ENCODE results near the gene FHOD1. TPM values are rescaled to one million over a fixed set of nuclear protein-coding genes. Genes with fewer than 3 reads are reported as not detected.

Gene FHOD1
- total RNA-seq, 1 donor from 2014 or later, result 28.2 TPM

GRCh38 chr16:67258161-67258835, 11.0 kb upstream of the FHOD1 start:
- H3K36me3 Mint-ChIP-seq (ENCODE audit: insufficient read depth), result no peaks in the 10 kb centered on the region
- H3K9me3 Mint-ChIP-seq (ENCODE audit: low read depth), result no peaks in the 10 kb centered on the region
- H3K27ac Mint-ChIP-seq, result no peak overlapping the region
- H3K27me3 Mint-ChIP-seq, result peaks cover 12% of the 10 kb centered on the region
- no peaks in the 10 kb centered on the region for H3K4me1 Mint-ChIP-seq (ENCODE audit: low read depth)
- no peak overlapping the region for H3K4me3 Mint-ChIP-seq (ENCODE audit: low read depth)
- DNase-seq (ENCODE audit: low spot score, unreplicated experiment), result no peak
- no peak for TF ChIP-seq CTCF (IDR thresholded peaks at IDR 0.05; ENCODE audit: unreplicated experiment)

GRCh38 chr16:67257486-67258160, 10.3 kb upstream of the FHOD1 start:
- no peaks in the 10 kb centered on the region for H3K36me3 Mint-ChIP-seq (ENCODE audit: insufficient read depth)
- no peak overlapping the region for H3K4me3 Mint-ChIP-seq (ENCODE audit: low read depth)
- H3K27ac Mint-ChIP-seq, result no peak overlapping the region
- no peaks in the 10 kb centered on the region for H3K9me3 Mint-ChIP-seq (ENCODE audit: low read depth)
- no peak for DNase-seq (ENCODE audit: low spot score, unreplicated experiment)
- no peaks in the 10 kb centered on the region for H3K4me1 Mint-ChIP-seq (ENCODE audit: low read depth)
- peaks cover 8% of the 10 kb centered on the region for H3K27me3 Mint-ChIP-seq
- no peak for TF ChIP-seq CTCF (IDR thresholded peaks at IDR 0.05; ENCODE audit: unreplicated experiment)

GRCh38 chr16:67256701-67257230, 9.5 kb upstream of the FHOD1 start:
- Mint-ChIP-seq H3K4me1 (ENCODE audit: low read depth) (no peaks in the 10 kb centered on the region), H3K9me3 (ENCODE audit: low read depth) (no peaks in the 10 kb centered on the region), H3K36me3 (ENCODE audit: insufficient read depth) (no peaks in the 10 kb centered on the region), H3K27me3 (peaks cover 11% of the 10 kb centered on the region), H3K27ac (no peak overlapping the region), H3K4me3 (ENCODE audit: low read depth) (no peak overlapping the region)
- TF ChIP-seq CTCF (IDR thresholded peaks at IDR 0.05; ENCODE audit: unreplicated experiment), result no peak
- DNase-seq (ENCODE audit: low spot score, unreplicated experiment), result no peak

- H3K27me3 Mint-ChIP-seq, result peaks cover 19% of the 10 kb centered on the region
- H3K4me1 Mint-ChIP-seq (ENCODE audit: low read depth), result no peaks in the 10 kb centered on the region
- H3K9me3 Mint-ChIP-seq (ENCODE audit: low read depth), result no peaks in the 10 kb centered on the region
- DNase-seq (ENCODE audit: low spot score, unreplicated experiment), result no peak
- H3K36me3 Mint-ChIP-seq (ENCODE audit: insufficient read depth), result no peaks in the 10 kb centered on the region
- H3K4me3 Mint-ChIP-seq (ENCODE audit: low read depth), result no peak overlapping the region
- no peak for TF ChIP-seq CTCF (IDR thresholded peaks at IDR 0.05; ENCODE audit: unreplicated experiment)
- H3K27ac Mint-ChIP-seq, result no peak overlapping the region
Measured at GRCh38 chr16:67255553-67256221, 8.4 kb upstream of the FHOD1 start.

GRCh38 chr16:67254801-67255552, 7.7 kb upstream of the FHOD1 start:
- Mint-ChIP-seq H3K36me3 (ENCODE audit: insufficient read depth) (no peaks in the 10 kb centered on the region), H3K4me3 (ENCODE audit: low read depth) (no peak overlapping the region), H3K4me1 (ENCODE audit: low read depth) (no peaks in the 10 kb centered on the region), H3K27ac (no peak overlapping the region), H3K27me3 (peaks cover 26% of the 10 kb centered on the region), H3K9me3 (ENCODE audit: low read depth) (no peaks in the 10 kb centered on the region)
- DNase-seq (ENCODE audit: low spot score, unreplicated experiment), result no peak
- no peak for TF ChIP-seq CTCF (IDR thresholded peaks at IDR 0.05; ENCODE audit: unreplicated experiment)
